ENCODE measurements around the gene KIF22.
"Not testable (repeated sequence)": the region's sequence is repeated elsewhere in the genome, so short reads cannot be mapped to it uniquely, and the experiment has no call there.

KIF22 gene

DNA sequence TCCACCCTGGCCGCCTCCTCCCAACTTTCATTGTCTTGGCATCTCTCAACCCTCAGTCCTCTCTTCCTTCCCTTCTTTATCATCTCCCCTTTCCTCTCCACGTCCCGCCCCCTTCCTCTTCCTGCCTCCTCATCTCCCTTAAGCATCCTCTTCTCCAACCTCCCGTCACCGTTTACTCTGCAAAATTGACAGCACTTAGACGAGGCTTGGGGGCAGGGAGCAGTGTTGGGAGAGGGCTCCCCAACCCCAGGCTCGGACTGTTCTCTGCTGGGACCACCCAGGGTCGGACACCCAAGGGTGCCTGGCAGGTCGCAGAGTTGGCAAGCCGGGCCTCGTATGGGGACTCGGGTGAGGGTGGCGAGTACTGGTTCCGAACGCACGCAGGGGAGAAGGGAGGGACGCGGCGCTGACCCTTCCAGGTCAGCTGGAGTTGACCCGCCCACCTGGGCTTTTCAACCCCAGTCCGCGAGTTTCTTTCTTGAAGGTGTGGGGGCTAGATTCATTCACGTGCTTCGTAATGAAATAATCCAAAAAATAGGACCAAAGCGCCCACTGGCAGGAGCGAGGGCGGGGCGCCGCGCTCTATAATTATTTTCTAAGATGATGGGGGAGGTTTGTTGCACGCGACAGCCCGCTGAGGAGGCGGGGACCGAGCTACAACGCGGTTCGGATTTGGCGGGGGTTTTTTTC lies 24.6 kb downstream of the KIF22 start:
- DNase-seq (ENCODE audit: low spot score), result no peak

DNA sequence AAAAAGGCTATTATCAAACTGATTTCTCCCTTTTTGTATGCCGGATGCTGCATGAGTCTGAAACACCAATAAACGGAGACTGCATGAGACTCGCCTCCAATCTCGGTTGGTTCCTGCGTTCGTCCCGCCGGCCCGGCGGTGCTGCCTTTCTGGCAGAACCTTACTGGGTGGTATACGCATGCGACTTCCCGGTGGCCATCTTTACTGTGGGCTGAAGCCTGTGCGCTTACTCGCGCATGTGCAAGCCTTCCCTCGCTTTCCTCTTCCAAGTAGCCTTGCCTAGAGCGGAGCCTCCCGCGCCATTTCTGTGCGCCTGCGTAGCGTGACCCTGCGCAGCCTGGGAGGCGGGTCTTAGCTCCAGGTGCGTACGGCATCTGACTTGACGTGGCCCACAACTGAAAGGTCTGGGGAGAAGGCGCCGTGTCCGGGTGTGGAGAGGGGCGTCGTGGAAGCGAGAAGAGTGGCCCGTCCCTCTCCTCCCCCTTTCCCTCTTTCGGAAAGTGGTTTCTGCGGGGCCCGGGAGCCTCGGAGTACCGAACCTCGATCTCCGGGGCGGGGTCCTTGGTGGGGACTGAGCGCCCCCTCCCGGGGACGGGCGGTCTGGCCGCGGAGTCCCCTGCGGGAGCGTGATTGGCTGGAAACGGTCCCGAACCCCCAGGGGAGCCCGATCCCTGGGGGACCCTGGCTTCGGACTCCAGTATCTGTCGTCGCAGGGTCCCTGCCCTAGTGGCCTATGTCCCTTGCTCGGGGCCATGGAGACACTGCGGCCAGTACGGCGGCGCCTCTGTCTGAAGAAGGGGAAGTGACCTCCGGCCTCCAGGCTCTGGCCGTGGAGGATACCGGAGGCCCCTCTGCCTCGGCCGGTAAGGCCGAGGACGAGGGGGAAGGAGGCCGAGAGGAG lies 25.5 kb downstream of the KIF22 start, which contains the start of gene PAGR1:
Gene PAGR1, plus strand, starts transcription at position 360 of the 901 bp plus-strand sequence. Its CDS starts 374 bp downstream, at position 734.
- DNase-seq (ENCODE audit: low spot score), result peak; percentile 90

DNA sequence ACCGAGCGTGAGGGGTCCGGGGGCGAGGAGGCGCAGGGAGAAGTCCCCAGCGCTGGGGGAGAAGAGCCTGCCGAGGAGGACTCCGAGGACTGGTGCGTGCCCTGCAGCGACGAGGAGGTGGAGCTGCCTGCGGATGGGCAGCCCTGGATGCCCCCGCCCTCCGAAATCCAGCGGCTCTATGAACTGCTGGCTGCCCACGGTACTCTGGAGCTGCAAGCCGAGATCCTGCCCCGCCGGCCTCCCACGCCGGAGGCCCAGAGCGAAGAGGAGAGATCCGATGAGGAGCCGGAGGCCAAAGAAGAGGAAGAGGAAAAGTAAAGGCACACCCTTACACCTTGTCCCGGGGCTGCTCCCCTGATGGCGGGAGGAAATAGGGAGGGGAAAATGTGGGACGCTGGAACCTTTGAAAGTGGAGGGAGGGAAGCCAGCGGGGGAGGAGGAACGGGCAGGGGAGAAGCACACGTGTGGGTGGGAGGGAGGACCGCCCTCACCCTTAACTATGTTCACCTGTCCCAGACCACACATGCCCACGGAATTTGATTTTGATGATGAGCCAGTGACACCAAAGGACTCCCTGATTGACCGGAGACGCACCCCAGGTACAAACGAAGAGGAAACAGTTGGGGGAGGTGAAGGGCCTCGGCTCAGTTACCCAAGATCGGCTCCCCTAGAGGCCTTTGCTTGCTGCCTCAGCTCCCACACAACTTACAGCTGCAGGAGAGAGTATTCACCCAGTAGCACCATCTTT lies 26.3 kb downstream of the KIF22 start:
- DNase-seq (ENCODE audit: low spot score), result peak; percentile 60

DNA sequence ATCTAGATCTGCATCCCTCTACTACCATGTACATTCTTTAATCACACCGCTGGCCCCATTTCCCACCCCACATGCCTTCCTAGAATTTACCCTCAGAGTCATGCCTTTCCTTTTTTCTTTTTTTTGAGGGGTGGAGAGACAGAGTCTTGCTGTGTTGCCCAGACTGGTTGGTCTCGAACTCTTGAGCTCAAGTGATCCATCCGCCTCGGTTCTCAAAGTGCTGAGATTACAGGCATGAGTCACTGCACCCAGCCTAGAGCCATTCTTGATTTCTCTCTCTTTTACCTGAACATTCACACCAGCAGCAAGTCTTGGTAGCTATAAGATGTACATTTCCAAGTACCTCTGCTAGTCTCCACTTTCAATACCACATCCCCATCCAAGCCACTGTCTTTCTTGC lies 27.5 kb downstream of the KIF22 start:
- DNase-seq (ENCODE audit: low spot score), result no peak

DNA sequence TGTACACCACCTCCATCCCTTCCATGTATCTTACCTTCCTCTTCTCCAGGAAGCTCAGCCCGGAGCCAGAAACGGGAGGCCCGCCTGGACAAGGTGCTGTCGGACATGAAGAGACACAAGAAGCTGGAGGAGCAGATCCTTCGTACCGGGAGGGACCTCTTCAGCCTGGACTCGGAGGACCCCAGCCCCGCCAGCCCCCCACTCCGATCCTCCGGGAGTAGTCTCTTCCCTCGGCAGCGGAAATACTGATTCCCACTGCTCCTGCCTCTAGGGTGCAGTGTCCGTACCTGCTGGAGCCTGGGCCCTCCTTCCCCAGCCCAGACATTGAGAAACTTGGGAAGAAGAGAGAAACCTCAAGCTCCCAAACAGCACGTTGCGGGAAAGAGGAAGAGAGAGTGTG lies 29.0 kb downstream of the KIF22 start:
- peak; percentile 52 for DNase-seq (ENCODE audit: low spot score)

DNA sequence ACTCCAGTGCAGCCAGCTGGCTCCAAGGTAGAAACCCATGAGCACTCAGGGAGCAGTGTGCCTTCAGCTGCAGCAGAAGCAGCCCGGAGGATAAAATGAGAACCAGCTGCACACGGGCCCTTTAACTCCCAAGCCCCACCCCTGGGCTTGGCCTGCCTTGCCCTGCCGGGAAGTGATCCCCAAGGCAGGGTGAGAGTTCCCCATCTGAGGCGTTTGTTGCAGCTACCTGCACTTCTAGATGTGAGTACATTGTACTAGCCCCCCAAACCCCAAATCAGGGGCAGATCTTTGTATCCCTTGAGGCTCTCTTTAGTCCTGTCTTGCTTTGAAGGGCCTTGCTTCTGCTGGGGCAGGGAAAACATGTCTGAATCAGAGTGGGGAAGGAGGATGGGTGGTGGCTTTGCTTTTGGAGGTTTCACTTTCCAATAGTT lies 29.7 kb downstream of the KIF22 start, which contains the start of gene MVP:
Gene MVP, plus strand, starts transcription at position 192 of the 431 bp plus-strand sequence. CDS start 10,088 bp downstream, outside the sequence.
- DNase-seq (ENCODE audit: low spot score), result peak; percentile 67

DNA sequence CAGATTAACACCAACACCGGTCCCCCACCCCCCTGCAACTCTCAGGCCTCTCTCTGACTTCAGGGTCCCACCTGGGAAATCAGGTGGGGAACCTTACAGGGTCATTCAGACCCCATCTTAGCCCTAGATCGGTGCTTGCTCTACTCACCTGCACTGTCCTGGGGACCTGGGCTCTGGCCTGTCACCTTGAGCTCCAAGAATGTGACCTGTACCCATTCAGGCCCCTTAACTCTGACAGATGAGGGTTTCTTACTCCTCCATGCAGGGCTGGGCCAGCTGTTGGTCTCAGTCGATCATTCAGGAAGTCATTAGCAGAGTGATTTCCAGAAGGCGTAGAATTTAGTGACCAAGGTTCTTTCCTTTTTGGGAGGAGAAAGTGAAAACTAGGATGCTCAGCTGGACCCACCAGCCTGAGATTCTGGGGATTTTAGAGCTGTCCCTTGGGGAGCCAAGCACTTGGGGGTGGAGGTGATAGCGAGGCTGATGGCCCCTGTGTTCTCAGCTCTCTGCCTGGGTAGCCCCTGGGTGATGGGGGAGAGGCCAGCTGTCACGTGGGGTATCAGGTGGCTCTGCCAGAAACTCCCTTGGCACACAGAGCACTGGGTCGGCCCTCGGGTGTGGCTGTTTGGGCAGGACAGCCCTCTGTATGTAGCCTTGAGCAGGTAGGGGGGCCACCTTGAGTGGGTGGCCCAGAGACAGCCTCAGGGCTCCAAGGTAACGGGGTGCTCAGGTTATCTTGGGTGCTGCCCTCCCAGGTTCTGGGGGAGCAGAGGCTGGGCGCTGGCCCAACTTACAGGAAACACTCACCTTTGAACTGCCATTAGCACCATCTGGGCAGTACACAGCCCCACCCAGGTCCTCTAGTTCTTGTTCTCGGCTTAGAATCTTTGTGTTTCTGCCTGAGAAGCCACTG lies 30.4 kb downstream of the KIF22 start:
- no peak for DNase-seq (ENCODE audit: low spot score)

DNA sequence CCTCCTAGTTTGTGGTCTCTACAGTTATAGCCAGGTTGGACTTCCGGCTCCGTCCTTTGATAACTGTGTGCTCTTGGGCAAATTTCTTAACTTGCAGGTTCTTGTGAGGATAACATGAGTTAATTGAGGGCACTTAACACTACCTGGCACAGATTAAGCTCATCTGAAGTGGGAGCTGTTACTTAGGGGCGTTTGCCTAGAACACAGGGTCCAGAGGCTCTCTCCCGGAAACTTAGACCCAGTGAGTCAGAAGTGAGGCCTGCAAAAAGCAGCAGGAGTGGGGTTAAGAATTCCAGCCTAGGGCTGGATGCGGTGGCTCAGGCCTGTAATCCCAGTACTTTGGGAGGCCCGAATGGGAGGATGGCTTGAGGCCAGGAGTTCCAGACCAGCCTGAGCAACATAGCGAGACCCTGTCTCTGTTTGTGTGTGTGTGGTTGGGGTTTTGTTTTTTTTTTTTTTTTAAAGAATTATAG lies 31.1 kb downstream of the KIF22 start:
- DNase-seq (ENCODE audit: low spot score), result no peak

DNA sequence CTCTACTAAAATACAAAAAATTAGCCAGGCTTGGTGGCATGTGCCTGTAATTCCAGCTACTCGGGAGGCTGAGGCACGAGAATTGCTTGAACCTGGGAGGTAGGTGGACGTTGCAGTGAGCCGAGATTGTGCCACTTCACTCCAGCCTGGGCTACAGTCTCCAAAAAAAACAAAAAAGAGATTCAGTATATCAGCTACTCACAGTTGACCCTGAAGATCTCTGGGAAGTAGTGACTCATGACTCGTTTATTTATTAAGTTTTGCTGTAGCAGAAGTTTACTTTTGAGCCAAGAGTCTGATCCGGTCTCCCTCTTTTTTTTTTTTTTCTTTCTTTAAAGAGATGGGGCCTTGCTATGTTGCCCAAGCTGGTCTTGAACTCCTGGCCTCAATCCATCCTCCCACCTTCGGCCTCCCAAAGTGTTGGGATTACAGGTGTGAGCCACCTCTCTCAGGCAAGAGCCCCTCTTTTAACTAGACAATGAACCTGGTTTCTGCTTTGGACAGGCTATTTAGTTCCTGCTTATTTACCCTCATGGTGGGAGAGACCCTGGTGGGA lies 34.1 kb downstream of the KIF22 start:
- DNase-seq (ENCODE audit: low spot score), result no peak

DNA sequence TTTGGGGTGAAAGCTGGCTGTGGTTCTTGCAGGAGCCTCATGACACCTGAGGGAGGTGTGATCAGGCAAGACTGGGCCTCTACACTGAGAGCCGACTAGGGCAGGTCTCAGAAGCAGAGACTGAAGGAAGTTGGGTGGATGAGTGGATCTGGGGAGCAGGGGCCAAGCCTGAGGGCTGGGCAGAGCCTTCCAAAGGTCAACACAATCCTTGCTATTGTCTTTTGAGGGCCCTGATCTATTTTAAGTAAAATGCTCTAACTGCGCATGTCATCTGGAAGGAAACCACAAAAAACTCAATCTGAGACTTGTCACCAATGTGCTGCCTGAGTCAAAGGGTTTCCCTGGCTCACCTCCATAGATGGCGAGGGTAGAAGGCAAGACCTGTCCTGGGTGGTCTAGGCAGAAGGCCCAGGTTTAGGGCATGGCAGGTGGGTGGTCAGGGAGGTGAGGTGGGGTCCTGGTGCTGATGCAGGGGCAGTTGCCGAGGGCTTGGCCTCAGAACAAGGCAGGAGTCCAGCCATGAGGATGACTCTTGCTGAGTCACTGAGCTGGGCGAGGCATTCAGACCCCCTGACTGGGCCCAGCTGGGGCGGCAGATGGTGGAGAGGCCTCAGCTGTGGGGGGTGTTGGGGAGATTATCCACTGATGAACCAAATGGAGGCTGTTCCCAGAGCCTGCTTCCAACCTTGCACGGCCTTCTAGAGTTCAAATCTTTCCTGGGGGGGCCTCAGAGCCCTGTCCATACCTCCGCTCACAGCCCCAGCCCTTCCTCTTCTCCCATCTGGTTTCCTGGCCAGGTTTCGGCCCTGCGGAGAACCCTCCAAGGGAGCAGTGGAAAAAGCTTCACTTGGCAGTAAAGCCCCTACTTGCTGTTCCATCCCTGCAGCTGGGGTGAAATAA lies 34.8 kb downstream of the KIF22 start:
- DNase-seq (ENCODE audit: low spot score), result peak; percentile 86

DNA sequence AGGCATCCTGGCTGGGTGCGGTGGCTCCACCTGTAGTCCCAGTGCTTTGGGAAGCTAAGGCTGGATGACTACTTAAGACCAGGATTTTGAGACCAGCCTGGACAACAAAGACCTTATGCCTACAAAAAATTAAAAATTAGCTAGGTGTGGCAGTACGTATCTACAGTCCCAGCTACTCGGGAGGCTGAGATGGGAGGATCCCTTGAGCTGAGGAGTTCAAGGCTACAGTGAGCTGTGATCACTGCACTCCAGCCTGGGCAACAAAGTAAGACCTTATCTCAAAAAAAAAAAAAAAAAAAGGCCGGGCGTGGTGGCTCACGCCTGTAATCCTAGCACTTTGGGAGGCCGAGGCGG lies 35.8 kb downstream of the KIF22 start:
- no peak for DNase-seq (ENCODE audit: low spot score)

DNA sequence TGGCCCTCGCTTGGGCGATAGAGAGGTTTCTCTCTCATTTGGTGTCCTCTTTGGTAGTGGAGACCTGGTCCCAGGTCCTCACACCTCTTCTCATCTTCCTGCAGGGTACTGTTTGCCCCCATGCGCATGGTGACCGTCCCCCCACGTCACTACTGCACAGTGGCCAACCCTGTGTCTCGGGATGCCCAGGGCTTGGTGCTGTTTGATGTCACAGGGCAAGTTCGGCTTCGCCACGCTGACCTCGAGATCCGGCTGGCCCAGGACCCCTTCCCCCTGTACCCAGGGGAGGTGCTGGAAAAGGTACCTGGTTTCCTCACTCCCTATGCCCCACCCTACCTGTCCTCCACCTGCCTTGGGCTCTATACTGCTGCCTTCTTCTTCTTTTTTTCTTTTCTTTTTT lies 40.2 kb downstream of the KIF22 start:
- DNase-seq (ENCODE audit: low spot score), result no peak

DNA sequence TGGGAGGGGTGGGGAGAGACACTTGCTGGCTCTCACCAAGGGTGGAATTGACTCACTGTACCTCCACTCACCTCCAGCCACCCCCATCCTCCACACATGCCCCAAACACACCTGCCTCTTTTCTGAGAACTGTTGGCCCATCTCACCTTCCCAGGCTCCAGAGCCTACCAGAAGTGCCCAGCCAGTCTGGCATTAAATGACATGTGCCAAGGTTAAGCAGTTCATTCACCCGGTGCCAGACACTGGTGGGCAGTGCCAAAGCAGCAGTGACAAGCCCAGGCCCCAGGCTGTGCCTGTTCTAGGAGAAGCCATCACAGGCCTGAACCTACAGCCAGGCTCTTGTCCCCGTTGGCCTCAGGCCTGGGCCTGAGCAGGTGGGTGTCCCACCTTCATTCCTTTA lies 40.9 kb downstream of the KIF22 start:
- DNase-seq (ENCODE audit: low spot score), result no peak

DNA sequence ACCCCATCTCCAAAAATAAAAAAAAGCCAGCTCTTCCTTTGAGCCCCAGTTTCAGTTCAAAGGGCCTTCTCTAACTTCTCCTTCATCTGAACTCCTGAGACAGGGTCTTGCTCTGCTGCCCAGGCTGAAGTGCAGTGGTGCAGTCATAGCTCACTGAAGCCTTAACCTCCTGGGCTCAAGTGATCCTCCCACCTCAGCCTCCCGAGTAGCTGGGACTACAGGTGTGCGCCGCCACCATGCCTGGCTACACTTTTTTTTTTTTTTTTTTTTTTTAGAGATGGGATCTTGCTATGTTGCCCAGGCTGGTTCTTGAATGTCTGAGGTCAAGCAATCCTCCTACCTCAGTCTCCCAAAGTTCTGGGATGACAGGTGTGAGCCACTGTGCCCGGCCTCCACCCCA lies 42.7 kb downstream of the KIF22 start:
- not testable (repeated sequence) for DNase-seq (ENCODE audit: low spot score)

DNA sequence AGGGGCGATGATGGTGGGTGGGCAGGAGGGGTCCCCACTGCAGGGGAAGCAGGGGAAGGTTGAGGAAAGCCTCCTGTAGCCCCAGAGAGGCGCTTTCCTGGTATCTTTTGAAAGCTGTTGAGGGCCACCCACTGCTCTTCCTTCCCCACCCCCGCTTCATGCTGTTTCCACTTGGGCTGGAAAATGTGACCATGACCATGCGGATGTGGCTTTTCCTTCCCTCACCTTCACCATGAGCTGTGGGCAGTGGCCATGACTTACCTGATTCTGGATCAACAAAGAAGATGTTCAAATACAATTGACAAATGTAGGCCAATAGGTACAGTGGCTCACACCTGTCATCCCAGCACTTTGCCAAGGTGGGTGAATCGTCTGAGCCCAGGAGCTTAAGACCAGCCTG lies 43.5 kb downstream of the KIF22 start:
- DNase-seq (ENCODE audit: low spot score), result no peak

DNA sequence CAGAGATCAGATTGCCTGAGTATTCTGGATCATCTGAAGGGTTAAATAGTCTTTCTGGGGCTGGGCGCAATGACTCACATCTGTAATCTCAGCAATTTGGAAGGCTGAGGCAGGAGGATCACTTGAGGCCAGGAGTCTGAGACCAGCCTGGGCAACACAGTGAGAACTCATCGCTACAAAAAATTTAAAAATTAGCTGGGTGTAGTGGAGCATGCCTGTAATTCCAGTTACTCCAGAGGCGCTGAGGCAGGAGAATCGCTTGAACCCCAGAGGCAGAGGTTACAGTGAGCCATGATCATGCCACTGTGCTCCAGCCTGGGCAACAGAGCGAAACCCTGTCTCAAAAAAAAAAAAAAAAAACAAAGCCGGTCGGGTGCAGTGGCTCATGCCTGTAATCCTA lies 45.4 kb downstream of the KIF22 start:
- DNase-seq (ENCODE audit: low spot score), result no peak

DNA sequence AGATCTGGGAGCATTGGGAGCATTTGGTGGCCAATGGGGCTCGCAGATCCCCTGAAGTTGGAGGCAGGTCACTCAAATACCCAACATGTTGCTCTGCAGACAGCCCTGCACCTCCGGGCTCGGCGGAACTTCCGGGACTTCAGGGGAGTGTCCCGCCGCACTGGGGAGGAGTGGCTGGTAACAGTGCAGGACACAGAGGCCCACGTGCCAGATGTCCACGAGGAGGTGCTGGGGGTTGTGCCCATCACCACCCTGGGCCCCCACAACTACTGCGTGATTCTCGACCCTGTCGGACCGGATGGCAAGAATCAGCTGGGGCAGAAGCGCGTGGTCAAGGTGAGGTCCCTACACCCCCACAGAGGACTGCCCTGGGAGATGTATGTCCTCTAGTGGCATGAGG lies 46.1 kb downstream of the KIF22 start:
- no peak for DNase-seq (ENCODE audit: low spot score)

DNA sequence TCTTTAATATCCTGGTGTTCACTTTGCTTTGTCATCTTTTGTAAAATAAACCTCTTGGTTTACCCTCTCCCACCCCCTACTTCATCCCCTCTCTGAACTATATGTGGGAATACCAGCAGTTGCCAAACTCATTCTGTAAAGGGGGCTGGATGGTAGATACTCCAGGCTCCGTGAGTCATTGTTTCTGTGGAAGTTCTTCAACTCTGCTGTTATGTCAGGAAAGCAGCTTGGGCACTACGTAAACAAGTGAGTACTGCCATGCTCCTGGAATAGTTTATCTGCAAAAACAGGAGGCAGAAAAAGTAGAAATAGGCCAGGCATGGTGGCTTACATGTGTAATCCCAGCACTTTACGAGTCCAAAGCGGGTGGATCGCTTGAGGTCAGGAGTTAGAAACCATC lies 47.3 kb downstream of the KIF22 start:
- no peak for DNase-seq (ENCODE audit: low spot score)

DNA sequence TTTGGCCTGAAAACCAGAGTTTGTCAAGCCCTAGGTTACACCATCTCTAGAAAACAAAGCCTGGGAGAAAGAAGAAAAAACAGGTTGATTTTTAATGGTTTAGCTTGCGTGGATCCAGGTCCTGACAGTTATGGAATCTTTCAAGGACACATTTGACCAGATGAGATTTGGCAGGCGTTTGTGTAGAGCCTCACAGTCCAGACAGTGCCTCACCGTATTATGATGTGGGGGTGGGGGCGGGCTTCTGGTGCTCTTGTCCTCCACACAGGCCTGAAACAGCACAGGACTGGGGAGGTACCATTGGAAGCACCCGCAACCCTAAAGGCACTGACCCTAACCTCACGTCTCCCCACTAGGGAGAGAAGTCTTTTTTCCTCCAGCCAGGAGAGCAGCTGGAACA lies 49.3 kb downstream of the KIF22 start:
- DNase-seq (ENCODE audit: low spot score), result no peak

DNA sequence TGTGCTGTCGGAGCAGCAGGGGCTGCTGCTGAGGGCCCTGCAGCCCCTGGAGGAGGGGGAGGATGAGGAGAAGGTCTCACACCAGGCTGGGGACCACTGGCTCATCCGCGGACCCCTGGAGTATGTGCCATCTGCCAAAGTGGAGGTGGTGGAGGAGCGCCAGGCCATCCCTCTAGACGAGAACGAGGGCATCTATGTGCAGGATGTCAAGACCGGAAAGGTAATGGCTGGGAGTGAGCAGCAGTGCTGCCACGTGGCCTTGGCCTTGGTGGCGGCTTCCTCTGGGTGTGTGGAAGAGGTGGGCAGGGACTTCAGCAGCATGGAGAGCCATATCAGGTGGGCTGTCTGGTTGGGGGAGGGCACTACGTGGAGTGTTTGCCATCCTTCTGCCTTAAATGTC lies 49.7 kb downstream of the KIF22 start:
- no peak for DNase-seq (ENCODE audit: low spot score)
